ENCODE results near the gene MBNL2. TPM values are rescaled to one million over a fixed set of nuclear protein-coding genes. Genes with fewer than 3 reads are reported as not detected.

MBNL2 gene
- total and polyA plus RNA-seq, 2 of the 4 experiments (the other 2 are of a cell fraction) = 26.9 to 103 TPM

DNA sequence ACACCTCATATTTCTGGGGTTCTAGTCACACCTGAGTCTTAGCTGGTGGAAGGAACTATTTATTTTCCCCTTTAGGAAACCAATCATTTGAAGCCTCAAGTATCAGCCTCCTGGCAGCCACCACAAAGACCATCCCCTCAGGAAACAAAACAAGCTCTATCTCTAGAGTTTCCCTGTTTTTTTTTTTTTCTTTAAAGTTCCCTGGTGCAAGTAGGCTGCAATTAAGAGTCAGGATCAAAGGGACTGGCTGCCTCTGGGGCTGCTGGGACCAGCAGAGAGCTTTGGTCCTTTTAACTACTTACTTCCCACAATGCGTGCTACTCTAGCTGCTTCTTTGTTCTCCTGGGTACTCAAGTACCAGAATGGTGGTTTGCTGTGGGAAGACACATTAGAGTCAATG is 11.4 kb downstream of the MBNL2 start:
- Histone ChIP-seq H2AK9ac (replicated peaks; ENCODE audit: low read depth, low read length, poor library complexity) (no peak overlapping the region), H3K23ac (ENCODE audit: low read depth, low read length) (no peak overlapping the region), H2BK5ac (ENCODE audit: low read depth, low read length, poor library complexity, severe bottlenecking) (no peak overlapping the region), H2BK20ac (ENCODE audit: low read depth, low read length) (no peak overlapping the region), H3K9me1 (ENCODE audit: insufficient read depth, low read length) (peaks cover 41% of the 10 kb centered on the region), H3K14ac (replicated peaks; ENCODE audit: low read depth, low read length) (no peak overlapping the region), H3K27ac (ENCODE audit: insufficient read depth, low read length) (no peak overlapping the region), H3K18ac (ENCODE audit: low read depth, low read length) (no peak overlapping the region), H2AFZ (replicated peaks; ENCODE audit: low read length, poor library complexity) (no peak overlapping the region), H3K36me3 (ENCODE audit: control insufficient read depth, insufficient read depth, low read length) (peaks cover 12% of the 10 kb centered on the region), H3K4me2 (ENCODE audit: low read depth, low read length) (no peak overlapping the region), H3K9ac (ENCODE audit: low read depth, low read length) (no peak overlapping the region), H4K8ac (ENCODE audit: low read depth in 2 of 2, low read length in 2 of 2) (no peak overlapping the region), H2BK15ac (ENCODE audit: low read depth, low read length) (0 out of 3 replicates have a peak overlapping the region, but pooled peaks have one; percentile 38), H3K56ac (ENCODE audit: extremely low read depth, insufficient read depth, low read length) (no peak overlapping the region), H4K91ac (ENCODE audit: insufficient read depth, low read depth, low read length) (peak overlapping the region; percentile 26; the same call in 1 of the 2 replicates), H3K4me1 (ENCODE audit: control insufficient read depth, insufficient read depth, low read length) (peaks cover 27% of the 10 kb centered on the region), H2BK120ac (ENCODE audit: low read depth, low read length) (no peak overlapping the region), H4K20me1 (ENCODE audit: insufficient read depth, low read length) (peaks cover 90% of the 10 kb centered on the region), H4K5ac (ENCODE audit: low read depth, low read length) (no peak overlapping the region), H2AK5ac (ENCODE audit: low read depth, low read length) (no peak overlapping the region), H3K9me3 (ENCODE audit: control insufficient read depth, insufficient read depth, low read length) (no peaks in the 10 kb centered on the region), H3K27me3 (ENCODE audit: control insufficient read depth, insufficient read depth, low read length) (no peaks in the 10 kb centered on the region), H3K4ac (ENCODE audit: low read depth, low read length) (no peak overlapping the region), H3K79me1 (ENCODE audit: low read depth in 1 of 2, low read length in 2 of 2) (peaks cover 32 to 95% of the 10 kb centered on the region in 2 experiments), H3K4me3 (ENCODE audit: insufficient read depth, low read depth, low read length) (no peak overlapping the region)
- ChIA-PET CTCF (interaction anchor here (1.0 to 1.5 kb wide), 3 partner anchors 9 to 92 kb away, joined by 3 to 5 read pairs (median 3); no protein-coding TSS in a partner anchor), POLR2A (ENCODE audit: unreplicated experiment) (interaction anchor here (0.6 kb wide), 1 partner anchor 255 kb away, joined by 23 read pairs; no protein-coding TSS in a partner anchor)
- WGBS, 2 experiments (ENCODE audit: extremely low coverage in 2 of 2, insufficient read length in 1 of 2) = no CpG with 5 or more reads among the region's 1 CpG
- DNase-seq (no peak), ATAC-seq (ENCODE audit: low read depth) (no peak)
- BruUV-seq (replicated peaks) = no TSS peak
- in situ Hi-C loops (cut with MboI; ENCODE audit: low sequenced_read_pairs) = loop anchor here (10.0 kb wide), 1 partner anchor 111 kb away; no protein-coding TSS in a partner anchor
- intact Hi-C loops (cut with micrococcal nuclease) = no loop called here
- dilution Hi-C loops (cut with HindIII; ENCODE audit: low sequenced_read_pairs, unreplicated experiment) = no loop called here
- TF ChIP-seq, protein P1, sequence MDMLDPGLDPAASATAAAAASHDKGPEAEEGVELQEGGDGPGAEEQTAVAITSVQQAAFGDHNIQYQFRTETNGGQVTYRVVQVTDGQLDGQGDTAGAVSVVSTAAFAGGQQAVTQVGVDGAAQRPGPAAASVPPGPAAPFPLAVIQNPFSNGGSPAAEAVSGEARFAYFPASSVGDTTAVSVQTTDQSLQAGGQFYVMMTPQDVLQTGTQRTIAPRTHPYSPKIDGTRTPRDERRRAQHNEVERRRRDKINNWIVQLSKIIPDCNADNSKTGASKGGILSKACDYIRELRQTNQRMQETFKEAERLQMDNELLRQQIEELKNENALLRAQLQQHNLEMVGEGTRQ (IDR thresholded peaks at IDR 0.05; ENCODE audit: low read depth, low read length) = no peak
- TF ChIP-seq NFE2L2 (IDR thresholded peaks at IDR 0.05; ENCODE audit: low read depth, low read length) = no peak

All from IMR-90 (cell line).